HuH-7 (cell line): Measurements from ENCODE around the gene DMXL2.

ENCODE experiments used
- DNase-seq: peaks from one replicate; pipeline ENCODE4 v3.0.0; 2011; ENCODE audit warnings: low spot score

The DMXL2 gene

DNA sequence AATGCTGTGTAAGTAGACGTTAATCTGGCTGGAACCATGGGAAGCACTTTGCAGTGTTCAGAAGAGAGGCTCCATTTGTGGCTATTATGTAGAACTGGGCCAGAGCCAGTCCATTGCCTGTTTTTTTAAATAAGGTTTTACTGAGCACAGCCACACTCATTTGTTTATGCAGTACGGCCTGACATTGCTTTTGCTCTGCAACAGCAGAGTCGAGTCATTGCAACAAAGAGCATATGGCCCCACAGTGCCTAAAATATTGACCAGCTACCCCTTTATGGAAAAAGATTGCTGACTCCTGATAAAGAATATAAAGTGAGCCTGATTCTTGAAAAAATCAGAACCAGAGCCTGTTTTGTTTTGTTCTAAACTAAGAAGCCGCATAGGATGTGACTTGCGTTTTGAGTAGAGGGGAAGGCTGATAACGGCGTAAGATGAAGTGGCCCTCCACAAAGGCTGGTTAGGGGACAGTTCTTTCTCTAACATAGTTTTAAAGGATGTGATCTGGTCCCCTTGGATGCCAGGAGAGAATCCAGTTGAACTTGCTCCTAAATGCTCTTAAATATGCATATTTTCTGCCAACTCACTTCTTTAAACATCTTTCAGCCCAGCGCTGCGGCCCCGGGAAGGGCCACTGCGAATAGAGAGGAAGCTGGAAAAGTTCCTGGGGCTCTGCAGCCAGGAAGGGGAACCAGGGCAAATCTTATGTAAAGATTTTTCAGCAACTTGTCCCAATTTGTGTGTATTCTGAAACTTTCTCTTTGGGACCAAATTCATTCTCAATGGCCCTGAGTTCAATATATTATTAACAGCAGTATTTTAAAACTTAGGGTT, 216.7 kb downstream of the DMXL2 start:
- DNase-seq: no peak

DNA sequence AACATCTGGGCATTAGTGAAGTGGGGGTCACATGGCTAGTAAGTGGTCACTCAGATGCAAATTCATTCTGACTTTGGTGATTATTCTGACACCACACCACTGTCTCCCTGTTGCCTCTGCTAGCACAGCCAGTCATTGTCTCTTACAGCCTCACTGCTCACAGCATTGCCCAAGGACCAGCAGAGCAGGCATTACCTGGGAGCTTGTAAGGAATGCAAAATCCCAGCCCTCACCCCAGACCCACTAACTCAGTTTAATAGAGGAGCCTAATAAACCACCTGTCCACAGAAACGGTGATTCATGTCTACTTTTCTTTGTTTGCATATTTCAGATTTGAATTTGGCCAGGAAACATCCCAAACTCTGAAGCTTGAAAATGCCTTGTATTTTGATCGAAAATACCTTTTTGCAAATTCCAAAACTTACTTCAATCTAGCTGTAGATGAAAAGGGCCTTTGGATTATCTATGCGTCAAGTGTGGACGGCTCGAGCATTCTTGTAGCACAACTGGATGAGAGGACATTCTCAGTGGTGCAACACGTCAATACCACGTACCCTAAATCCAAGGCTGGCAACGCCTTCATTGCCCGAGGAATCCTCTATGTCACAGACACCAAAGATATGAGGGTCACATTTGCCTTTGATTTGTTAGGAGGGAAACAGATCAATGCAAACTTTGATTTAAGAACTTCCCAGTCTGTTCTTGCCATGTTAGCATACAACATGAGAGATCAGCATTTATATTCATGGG, 218.4 kb downstream of the DMXL2 start:
- DNase-seq: no peak

DNA sequence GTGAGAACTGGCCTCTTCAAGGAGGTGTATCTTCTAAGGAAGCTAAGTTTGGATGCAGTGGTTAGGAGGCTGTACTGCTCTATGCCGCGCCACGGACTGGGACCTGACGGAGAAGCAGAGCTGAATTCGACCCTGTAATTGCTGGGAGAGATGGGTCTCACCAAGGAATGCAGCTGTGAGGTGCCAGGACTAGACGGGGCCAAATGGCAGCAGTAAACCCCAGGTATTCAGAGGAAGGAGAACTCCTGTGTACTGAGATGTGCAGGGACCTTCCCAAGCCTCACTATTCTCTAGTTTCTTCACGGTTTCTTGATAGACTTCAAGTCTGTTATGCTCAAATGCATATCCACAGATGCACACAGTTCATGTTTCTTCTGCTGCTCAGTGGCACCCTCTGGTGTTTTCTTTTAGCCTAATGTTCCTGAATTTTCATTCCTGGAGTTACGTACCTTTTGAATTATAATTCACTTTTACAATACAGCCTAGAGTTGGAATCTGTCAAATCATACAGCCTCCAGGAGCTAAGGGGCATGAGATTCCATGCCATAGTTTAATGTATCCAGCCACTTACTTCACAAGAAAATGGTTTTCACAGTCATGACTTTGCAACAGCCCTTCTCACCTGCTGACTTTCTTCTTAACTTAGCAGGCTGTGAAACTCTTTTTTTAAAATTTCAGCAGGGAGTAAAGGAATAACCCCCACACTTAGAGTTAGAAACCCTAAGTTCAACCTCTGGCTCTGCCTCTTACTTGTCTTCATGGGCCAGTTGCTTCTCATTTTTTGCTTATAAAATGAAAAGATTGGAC, 219.3 kb downstream of the DMXL2 start:
- no peak for DNase-seq

DNA sequence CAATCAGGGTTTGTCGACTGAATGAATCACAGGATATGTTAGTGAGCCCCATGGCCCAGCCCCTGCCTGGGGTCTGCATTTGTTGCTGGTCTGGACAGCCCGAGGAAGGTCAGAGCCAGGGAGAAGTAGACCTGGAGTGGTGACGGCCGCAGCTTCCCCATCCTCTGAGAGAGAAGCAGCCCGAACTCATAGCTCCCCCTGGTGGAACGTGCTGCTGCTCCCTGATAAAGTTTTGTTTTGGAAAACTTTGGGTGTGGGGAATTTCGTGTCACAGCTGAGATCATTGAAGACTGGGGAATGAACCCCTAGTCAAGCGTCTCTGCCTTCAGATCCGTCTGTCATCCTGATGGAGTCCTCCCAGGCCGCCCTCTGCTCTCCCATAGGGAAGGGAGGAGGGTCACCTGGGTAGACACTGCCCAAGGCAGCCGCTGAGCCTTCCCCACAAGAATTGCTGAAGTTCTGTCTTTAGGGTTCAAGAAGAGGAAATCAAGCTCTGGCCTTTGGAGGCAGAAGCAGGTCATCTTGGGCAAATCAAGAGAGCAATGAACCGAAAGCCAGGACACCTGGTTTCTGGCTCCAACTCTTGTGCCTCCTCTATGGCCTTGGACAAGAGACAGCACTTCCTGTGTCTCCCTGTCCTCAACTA, 220.6 kb downstream of the DMXL2 start:
- peak; percentile 69 for DNase-seq

DNA sequence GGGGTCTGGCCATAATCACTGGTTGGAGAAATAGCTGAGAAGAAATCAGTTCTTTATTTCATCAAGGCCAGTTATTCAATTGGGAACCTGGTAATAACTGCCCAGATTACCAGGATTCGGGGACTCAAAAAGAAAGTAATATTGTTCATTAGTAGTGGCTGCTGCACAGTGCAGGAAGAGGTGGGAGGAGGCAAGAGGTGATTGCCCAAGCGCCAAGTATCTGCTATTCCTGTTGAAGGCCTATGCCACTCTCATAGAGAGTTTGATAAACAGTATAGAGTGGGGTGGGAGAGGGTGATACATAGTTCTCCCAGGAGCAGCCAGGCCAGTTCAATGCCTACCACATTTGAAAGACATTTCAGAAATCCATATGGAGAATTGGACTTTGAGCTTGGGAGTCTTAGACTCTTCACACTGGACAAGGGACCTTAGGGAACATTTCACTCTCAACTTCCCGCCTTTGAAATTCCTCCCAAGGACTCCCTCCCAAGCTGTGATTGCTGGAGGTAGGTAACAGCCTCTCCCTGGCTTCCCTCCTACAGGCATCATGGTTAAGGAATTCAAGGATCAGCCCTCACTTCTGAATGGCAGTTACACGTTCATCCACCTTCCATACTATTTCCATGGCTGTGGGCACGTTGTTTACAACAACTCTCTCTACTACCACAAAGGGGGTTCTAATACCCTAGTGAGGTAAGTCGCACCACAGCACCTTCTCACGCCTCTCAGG, 221.4 kb downstream of the DMXL2 start:
- DNase-seq: no peak

DNA sequence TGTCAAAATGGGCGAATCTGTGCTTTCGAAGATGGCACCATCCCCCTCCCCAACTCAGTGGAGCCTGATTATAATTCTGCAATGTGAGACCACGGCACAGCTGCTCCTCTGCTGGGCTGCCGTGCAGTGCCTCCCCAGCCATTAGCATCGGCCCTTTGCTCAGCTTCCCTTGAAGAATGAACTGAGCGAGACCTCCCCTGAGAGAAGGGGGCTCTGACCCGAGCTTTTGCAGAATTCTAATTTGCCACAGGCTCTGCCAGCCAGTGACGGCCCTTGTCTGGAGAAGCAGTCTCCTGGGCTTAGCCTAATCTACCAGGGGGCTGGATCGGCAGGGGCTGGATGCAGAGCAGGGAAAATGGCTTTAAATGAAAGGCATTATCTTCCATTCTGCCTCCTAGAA, 223.9 kb downstream of the DMXL2 start:
- no peak for DNase-seq
